GM12874 (cell line): ENCODE results near the gene PTPRC.

Experiments
- CTCF ChIP-seq: IDR thresholded peaks from 2 replicates; pipeline ENCODE4 v1.5.1; 2011; ENCODE audit warnings: low read depth, mild to moderate bottlenecking, control low read depth, low read length, moderate library complexity; ENCODE audit not compliant: insufficient read depth

PTPRC gene

GRCh38 chr1:198765416-198765815 is 126.6 kb downstream of the PTPRC start:
- no peak for TF ChIP-seq CTCF

GRCh38 chr1:198771563-198772153 is 132.8 kb downstream of the PTPRC start:
- TF ChIP-seq CTCF: peak; percentile 21; the same call in 1 of the 2 replicates

GRCh38 chr1:198772626-198773025 is 133.8 kb downstream of the PTPRC start:
- no peak for TF ChIP-seq CTCF

GRCh38 chr1:198773030-198773429 is 134.2 kb downstream of the PTPRC start:
- TF ChIP-seq CTCF: no peak

- TF ChIP-seq CTCF: no peak
These were observed 134.7 kb downstream of the PTPRC start for GRCh38 chr1:198773523-198773922.

GRCh38 chr1:198774421-198774820 is 135.6 kb downstream of the PTPRC start:
- no peak for TF ChIP-seq CTCF

GRCh38 chr1:198775606-198776005 is 136.8 kb downstream of the PTPRC start:
- TF ChIP-seq CTCF: no peak
